Keratinocyte (primary cell): Measurements from ENCODE around the gene TMEM186. TPM values are rescaled to one million over a fixed set of nuclear protein-coding genes. Genes with fewer than 3 reads are reported as not detected.

Experiments
- DNase-seq: peaks from one replicate; pipeline ENCODE4 v3.0.0-alpha.2; 2011; ENCODE audit warnings: low read depth, missing footprints, low spot score
- FAIRE-seq: peaks from 2 replicates; lab custom pipeline; 2011; peaks lifted over from hg19 to GRCh38; lab: Jason Lieb, UNC
- H2AFZ ChIP-seq: 2 replicates; pipeline ENCODE4 v1.6.0; 2012; ENCODE audit warnings: low read length, control low read depth, inconsistent platforms; ENCODE audit not compliant: control insufficient read depth
- H3K27ac ChIP-seq: 2 replicates; pipeline ENCODE4 v1.5.1; 2011; ENCODE audit warnings: low read length; ENCODE audit not compliant: control insufficient read depth, insufficient read depth
- H3K27me3 ChIP-seq: 3 replicates; pipeline ENCODE4 v1.6.0; 2011; ENCODE audit warnings: low read length; ENCODE audit not compliant: control insufficient read depth, insufficient read depth; ENCODE audit errors: extremely low read depth
- H3K36me3 ChIP-seq, 2 experiments: 2 replicates in 1 of 2; 3 replicates in 1 of 2; pipeline ENCODE4 v1.5.1; 2011; ENCODE audit warnings: low read length in 2 of 2, mild to moderate bottlenecking in 1 of 2; ENCODE audit not compliant: control insufficient read depth in 2 of 2, insufficient read depth in 2 of 2; ENCODE audit errors: extremely low read depth in 1 of 2
- H3K4me1 ChIP-seq: 3 replicates; pipeline ENCODE4 v1.5.1; 2011; ENCODE audit warnings: low read length; ENCODE audit not compliant: control insufficient read depth, insufficient read depth; ENCODE audit errors: extremely low read depth
- H3K4me2 ChIP-seq: 3 replicates; pipeline ENCODE4 v1.6.0; 2011; ENCODE audit warnings: low read depth, low read length; ENCODE audit not compliant: control insufficient read depth, insufficient read depth; ENCODE audit errors: extremely low read depth
- H3K4me3 ChIP-seq, 3 experiments: fragments of 200-600 bp in 1 of 3; sonication (generic) in 1 of 3; 2 replicates in 2 of 3; 3 replicates in 1 of 3; pipeline ENCODE4 v1.5.1; 2011 to 2016; ENCODE audit warnings: low read length in 3 of 3, mild to moderate bottlenecking in 3 of 3, control low read depth in 2 of 3, inconsistent platforms in 1 of 3, low read depth in 1 of 3, mixed read lengths in 1 of 3, mixed run types in 1 of 3, moderate library complexity in 1 of 3; ENCODE audit not compliant: control insufficient read depth in 2 of 3, insufficient read depth in 2 of 3; ENCODE audit errors: extremely low read depth in 1 of 3
- H3K79me2 ChIP-seq: 2 replicates; pipeline ENCODE4 v1.6.0; 2012; ENCODE audit warnings: low read length; ENCODE audit not compliant: control insufficient read depth, insufficient read depth
- H3K9ac ChIP-seq: 3 replicates; pipeline ENCODE4 v1.6.0; 2011; ENCODE audit warnings: low read length; ENCODE audit not compliant: control insufficient read depth, insufficient read depth; ENCODE audit errors: extremely low read depth
- H3K9me1 ChIP-seq: 3 replicates; pipeline ENCODE4 v1.6.0; 2011; ENCODE audit warnings: low read length; ENCODE audit not compliant: control insufficient read depth, insufficient read depth; ENCODE audit errors: extremely low read depth
- H3K9me3 ChIP-seq: 2 replicates; pipeline ENCODE4 v1.5.1; 2012; ENCODE audit warnings: low read depth, low read length; ENCODE audit not compliant: control insufficient read depth
- H4K20me1 ChIP-seq: 3 replicates; pipeline ENCODE4 v1.6.0; 2011; ENCODE audit warnings: low read length; ENCODE audit not compliant: control insufficient read depth, insufficient read depth; ENCODE audit errors: extremely low read depth
- EZH2 ChIP-seq: IDR thresholded peaks from one replicate; pipeline ENCODE4 v1.6.1; 2012; ENCODE audit warnings: inconsistent platforms, mild to moderate bottlenecking, low read length, moderate library complexity
- dilution Hi-C: fragments of 300-500 bp; cut with MboI; formaldehyde crosslinking; loops from one replicate; pipeline ENCODE4 v1.7.0; 2020; ENCODE audit warnings: low sequenced_read_pairs; ENCODE audit not compliant: extremely low pct_ligation_motif_present
- polyA plus RNA-seq, 5 experiments: library from polyadenylated mRNA; depleted of rRNA in 3 of 5; stranded (reverse) in 3 of 5; stranded (forward) in 1 of 5; unstranded in 1 of 5; fragments of >200 nt; gene quantifications; 1 replicate in 1 of 5; 2 replicates in 3 of 5; 3 replicates in 1 of 5; pipeline versions ENCODE4 v1.2.1 to v1.2.3, GENCODE V29; 2011 to 2012; ENCODE audit warnings: missing spikeins in 2 of 5, low read depth in 1 of 5, low replicate concordance in 1 of 5
- TF ChIP-seq, protein P1 (sequence below), 3 experiments: IDR thresholded peaks in 1 of 3; conservative IDR thresholded peaks in 1 of 3; optimal IDR thresholded peaks in 1 of 3; 2 replicates in 2 of 3; 3 replicates in 1 of 3; pipeline versions ENCODE3 to v1.5.1; 2011; ENCODE audit warnings: low read length in 3 of 3, mild to moderate bottlenecking in 3 of 3, moderate library complexity in 2 of 3, control low read depth in 1 of 3, inconsistent platforms in 1 of 3; ENCODE audit not compliant: insufficient read depth in 2 of 3; ENCODE audit errors: extremely low read depth in 1 of 3

Gene TMEM186
- polyA plus RNA-seq, 1 donor (not counting 4 experiments of a cell fraction or from before 2014, with no cell fraction given), result 8.1 TPM

DNA sequence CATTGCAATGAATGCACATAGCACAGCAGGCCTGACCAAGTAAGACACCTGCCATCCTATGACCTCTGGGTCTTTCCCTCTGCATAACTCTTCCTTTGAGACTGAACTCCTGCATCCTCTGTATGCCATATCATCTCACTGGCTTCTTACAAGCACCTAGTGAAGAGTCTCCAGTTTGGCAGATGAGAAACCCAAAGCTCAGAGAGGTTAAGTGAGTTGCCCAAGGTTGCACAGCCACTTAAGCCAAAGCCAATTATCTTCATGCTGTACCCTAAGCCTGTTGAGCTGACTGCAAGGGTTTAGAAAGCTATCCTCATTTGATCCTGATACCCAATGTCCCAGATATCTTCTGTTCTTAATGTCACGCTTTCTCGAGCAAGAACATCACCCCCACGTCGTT lies 35.2 kb downstream of the TMEM186 start:
- Histone ChIP-seq H3K9me1 (no peaks in the 10 kb centered on the region), H3K4me2 (no peak overlapping the region), H3K9me3 (no peaks in the 10 kb centered on the region), H3K9ac (no peak overlapping the region), H4K20me1 (no peaks in the 10 kb centered on the region), H3K27me3 (no peaks in the 10 kb centered on the region), H3K79me2 (no peaks in the 10 kb centered on the region), H3K4me1 (no peaks in the 10 kb centered on the region), H3K4me3 (no peak overlapping the region), H3K36me3 (peaks cover 0 to 8% of the 10 kb centered on the region in 2 experiments), H2AFZ (no peak overlapping the region), H3K27ac (no peak overlapping the region)
- no peak for TF ChIP-seq EZH2
- TF ChIP-seq, protein P1, sequence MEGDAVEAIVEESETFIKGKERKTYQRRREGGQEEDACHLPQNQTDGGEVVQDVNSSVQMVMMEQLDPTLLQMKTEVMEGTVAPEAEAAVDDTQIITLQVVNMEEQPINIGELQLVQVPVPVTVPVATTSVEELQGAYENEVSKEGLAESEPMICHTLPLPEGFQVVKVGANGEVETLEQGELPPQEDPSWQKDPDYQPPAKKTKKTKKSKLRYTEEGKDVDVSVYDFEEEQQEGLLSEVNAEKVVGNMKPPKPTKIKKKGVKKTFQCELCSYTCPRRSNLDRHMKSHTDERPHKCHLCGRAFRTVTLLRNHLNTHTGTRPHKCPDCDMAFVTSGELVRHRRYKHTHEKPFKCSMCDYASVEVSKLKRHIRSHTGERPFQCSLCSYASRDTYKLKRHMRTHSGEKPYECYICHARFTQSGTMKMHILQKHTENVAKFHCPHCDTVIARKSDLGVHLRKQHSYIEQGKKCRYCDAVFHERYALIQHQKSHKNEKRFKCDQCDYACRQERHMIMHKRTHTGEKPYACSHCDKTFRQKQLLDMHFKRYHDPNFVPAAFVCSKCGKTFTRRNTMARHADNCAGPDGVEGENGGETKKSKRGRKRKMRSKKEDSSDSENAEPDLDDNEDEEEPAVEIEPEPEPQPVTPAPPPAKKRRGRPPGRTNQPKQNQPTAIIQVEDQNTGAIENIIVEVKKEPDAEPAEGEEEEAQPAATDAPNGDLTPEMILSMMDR (optimal IDR thresholded peaks at IDR 0.05 in 1 of 3, IDR thresholded peaks at IDR 0.05 in 1 of 3, conservative IDR thresholded peaks at IDR 0.05 in 1 of 3; ENCODE audit: extremely low read depth in 1 of 3, insufficient read depth in 2 of 3, low read length in 3 of 3), result no peak
- FAIRE-seq (no peak), DNase-seq (no peak)
- dilution Hi-C loops, result no loop called here

DNA sequence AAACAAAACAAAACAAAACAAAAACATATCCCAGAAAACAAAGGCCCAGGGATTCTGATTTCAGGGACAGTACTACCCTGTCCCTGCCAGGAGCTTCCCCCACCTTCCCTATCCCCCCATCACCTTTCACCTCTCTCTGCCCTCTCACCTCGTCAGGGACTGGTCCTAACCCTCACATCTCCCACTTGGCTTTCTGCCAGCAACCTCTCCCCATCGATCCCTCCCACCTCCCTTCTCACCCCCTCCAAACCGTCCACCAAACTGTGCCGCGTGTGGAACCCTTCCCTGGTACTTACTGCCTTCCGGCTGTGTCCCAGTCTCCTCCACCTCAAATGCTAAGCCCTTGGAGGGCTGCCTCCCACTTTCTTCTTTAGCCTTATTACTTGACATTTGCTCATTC lies 36.4 kb downstream of the TMEM186 start:
- no peak overlapping the region for H3K4me3 ChIP-seq
- no peaks in the 10 kb centered on the region for H4K20me1 ChIP-seq
- FAIRE-seq (no peak), DNase-seq (no peak)
- H3K4me1 ChIP-seq, result no peaks in the 10 kb centered on the region
- no peaks in the 10 kb centered on the region for H3K79me2 ChIP-seq
- TF ChIP-seq, protein P1 (optimal IDR thresholded peaks at IDR 0.05 in 1 of 3, IDR thresholded peaks at IDR 0.05 in 1 of 3, conservative IDR thresholded peaks at IDR 0.05 in 1 of 3; ENCODE audit: extremely low read depth in 1 of 3, insufficient read depth in 2 of 3, low read length in 3 of 3), result no peak
- no peak for TF ChIP-seq EZH2
- H3K9me1 ChIP-seq, result no peaks in the 10 kb centered on the region
- no peaks in the 10 kb centered on the region for H3K9me3 ChIP-seq
- no peaks in the 10 kb centered on the region for H3K27me3 ChIP-seq
- no peak overlapping the region for H3K27ac ChIP-seq
- no peak overlapping the region for H2AFZ ChIP-seq
- dilution Hi-C loops, result no loop called here
- H3K9ac ChIP-seq, result no peak overlapping the region
- H3K4me2 ChIP-seq, result no peak overlapping the region
- H3K36me3 ChIP-seq, result peaks cover 0 to 8% of the 10 kb centered on the region in 2 experiments
